ENCODE data around the gene IGSF9B. TPM values are rescaled to one million over a fixed set of nuclear protein-coding genes. Genes with fewer than 3 reads are reported as not detected.

IGSF9B gene
- total and polyA plus RNA-seq, 9 of the 15 experiments (the other 6 are each of a cell fraction or from before 2014, with no cell fraction given) = 0.09 TPM; not detected in 8

DNA sequence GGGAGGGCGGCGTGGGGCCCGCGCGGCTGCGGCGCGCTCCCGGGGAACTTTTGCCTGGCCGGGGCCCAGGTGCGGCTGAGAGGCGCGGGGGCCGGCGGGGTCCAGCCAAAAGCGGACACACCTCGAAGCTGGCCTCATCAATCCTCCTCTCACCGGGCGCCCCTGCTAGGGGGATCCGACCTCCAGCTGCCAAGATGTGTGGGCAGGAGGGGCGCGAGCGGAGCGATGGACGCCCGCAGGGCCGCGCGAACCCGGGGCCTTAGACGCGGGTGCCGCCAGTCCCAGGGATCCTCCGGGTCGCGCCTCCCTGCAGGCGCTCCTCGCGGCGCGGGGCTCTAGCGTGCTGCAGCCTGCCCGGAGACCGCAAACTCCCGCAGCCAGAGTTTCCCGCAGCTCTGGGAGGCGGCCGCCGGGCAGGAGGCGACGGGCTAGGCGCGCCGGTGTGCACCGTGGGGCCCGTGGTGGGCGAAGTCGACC is 785 bp downstream of the IGSF9B start:
- H3K27me3 ChIP-seq (ENCODE audit: control insufficient read depth in 2 of 2, insufficient read depth in 2 of 2, low read length in 2 of 2) = peaks cover 0 to 48% of the 10 kb centered on the region in 2 experiments; a peak in 2 of 5 replicates
- H3K9me3 ChIP-seq (replicated peaks; ENCODE audit: control insufficient read depth, insufficient read depth, low read depth, low read length) = no peaks in the 10 kb centered on the region
- in situ Hi-C loops (cut with MboI) = no loop called here
- H3K9ac ChIP-seq (ENCODE audit: insufficient read depth in 1 of 2, low read depth in 2 of 2, low read length in 2 of 2) = no peak overlapping the region
- no peaks in the 10 kb centered on the region for H3K79me2 ChIP-seq (ENCODE audit: control insufficient read depth, insufficient read depth, low read length)
- H3K4me3 ChIP-seq = no peak overlapping the region
- ATAC-seq (no peak), DNase-seq (ENCODE audit: extremely low read depth in 1 of 4, low spot score in 3 of 4) (no peak), FAIRE-seq (no peak)
- WGBS (ENCODE audit: insufficient coverage, low coverage, missing lambda C conversion rate) = 19% methylated on average over 16 of the region's 58 CpGs
- H3K27ac ChIP-seq (ENCODE audit: extremely low read depth, low read depth, low read length) = no peak overlapping the region
- H4K20me1 ChIP-seq (replicated peaks; ENCODE audit: control insufficient read depth, insufficient read depth, low read length) = peaks cover 6% of the 10 kb centered on the region; the same call in 1 of the 2 replicates
- H3K4me2 ChIP-seq (ENCODE audit: insufficient read depth, low read length) = no peak overlapping the region
- intact Hi-C loops (cut with micrococcal nuclease) = no loop called here
- TF ChIP-seq, protein P1, sequence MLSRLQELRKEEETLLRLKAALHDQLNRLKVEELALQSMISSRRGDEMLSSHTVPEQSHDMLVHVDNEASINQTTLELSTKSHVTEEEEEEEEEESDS (CRISPR knock-in tag; IDR thresholded peaks at IDR 0.05) = no peak
- no peak for TF ChIP-seq GATAD2A (IDR thresholded peaks at IDR 0.05)
- no peak for TF ChIP-seq ILF3 (IDR thresholded peaks at IDR 0.05; ENCODE audit: borderline replicate concordance)
- ChIA-PET POLR2A (no interaction called here), CTCF (ENCODE audit: low intra/inter-chr PET ratio) (no interaction called here)
- H3K36me3 ChIP-seq (ENCODE audit: control insufficient read depth, insufficient read depth, low read length) = no peaks in the 10 kb centered on the region
- peaks cover 0 to 7% of the 10 kb centered on the region in 2 experiments; a peak in 1 of 5 replicates for H3K4me1 ChIP-seq (replicated peaks in 1 of 2; ENCODE audit: control insufficient read depth in 2 of 2, insufficient read depth in 2 of 2, low read length in 2 of 2)
- no peak overlapping the region for H2AFZ ChIP-seq (ENCODE audit: low read depth, low read length)
- no peaks in the 10 kb centered on the region for H3K9me1 ChIP-seq (ENCODE audit: control insufficient read depth, insufficient read depth, low read length)
- no TSS peak for BruUV-seq (replicated peaks)

DNA sequence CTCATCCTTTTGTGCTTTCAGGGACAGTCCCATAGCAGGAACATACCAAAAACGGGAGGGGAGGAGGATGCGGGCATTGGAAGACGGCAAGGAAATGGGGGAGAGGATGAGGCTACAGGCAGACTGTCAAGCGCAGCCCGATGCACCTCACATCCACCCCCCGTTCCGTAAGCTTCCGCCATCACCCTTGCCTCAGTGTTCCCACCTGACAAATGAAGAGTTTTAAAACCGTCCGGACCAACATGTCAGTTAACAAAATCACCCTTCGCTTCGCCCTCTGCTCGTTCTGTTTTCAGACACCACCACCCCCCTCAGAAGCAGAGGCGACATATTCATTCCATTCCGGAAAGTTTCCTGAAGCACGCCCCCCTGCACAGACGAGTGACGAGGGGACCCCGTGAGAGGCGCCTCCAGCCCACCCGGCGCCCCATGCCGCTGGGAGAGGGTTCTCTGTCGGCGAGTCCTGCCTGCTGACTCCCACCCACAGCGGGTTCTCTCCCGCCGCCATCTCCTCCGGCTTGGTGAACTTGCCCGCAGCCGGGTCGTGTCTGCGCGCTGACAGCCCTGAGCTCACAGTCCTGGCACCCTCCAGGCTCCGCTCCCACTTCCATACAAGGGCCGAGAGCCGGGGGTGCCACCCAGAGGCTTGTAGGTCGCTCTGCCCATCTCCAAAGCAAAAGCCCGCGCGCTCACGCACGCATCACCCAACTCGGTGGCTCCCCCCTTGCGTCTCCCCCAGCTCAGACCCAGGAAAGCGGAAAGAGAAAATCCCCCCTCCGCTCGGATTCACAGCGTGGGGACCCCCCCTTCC is 1.5 kb downstream of the IGSF9B start:
- H4K20me1 ChIP-seq (replicated peaks; ENCODE audit: control insufficient read depth, insufficient read depth, low read length) = peaks cover 6% of the 10 kb centered on the region; the same call in 1 of the 2 replicates
- CTCF ChIA-PET (ENCODE audit: low intra/inter-chr PET ratio) = no interaction called here
- H3K9me3 ChIP-seq (replicated peaks; ENCODE audit: control insufficient read depth, insufficient read depth, low read depth, low read length) = no peaks in the 10 kb centered on the region
- POLR2A ChIA-PET = no interaction called here
- no peak overlapping the region for H3K4me2 ChIP-seq (ENCODE audit: insufficient read depth, low read length)
- FAIRE-seq (no peak), ATAC-seq (no peak), DNase-seq (ENCODE audit: extremely low read depth in 1 of 4, low spot score in 3 of 4) (no peak)
- 7% methylated on average over 34 of the region's 49 CpGs for WGBS (ENCODE audit: insufficient coverage, low coverage, missing lambda C conversion rate)
- no peak for TF ChIP-seq GATAD2B (IDR thresholded peaks at IDR 0.05; ENCODE audit: borderline replicate concordance)
- TF ChIP-seq, protein P2, sequence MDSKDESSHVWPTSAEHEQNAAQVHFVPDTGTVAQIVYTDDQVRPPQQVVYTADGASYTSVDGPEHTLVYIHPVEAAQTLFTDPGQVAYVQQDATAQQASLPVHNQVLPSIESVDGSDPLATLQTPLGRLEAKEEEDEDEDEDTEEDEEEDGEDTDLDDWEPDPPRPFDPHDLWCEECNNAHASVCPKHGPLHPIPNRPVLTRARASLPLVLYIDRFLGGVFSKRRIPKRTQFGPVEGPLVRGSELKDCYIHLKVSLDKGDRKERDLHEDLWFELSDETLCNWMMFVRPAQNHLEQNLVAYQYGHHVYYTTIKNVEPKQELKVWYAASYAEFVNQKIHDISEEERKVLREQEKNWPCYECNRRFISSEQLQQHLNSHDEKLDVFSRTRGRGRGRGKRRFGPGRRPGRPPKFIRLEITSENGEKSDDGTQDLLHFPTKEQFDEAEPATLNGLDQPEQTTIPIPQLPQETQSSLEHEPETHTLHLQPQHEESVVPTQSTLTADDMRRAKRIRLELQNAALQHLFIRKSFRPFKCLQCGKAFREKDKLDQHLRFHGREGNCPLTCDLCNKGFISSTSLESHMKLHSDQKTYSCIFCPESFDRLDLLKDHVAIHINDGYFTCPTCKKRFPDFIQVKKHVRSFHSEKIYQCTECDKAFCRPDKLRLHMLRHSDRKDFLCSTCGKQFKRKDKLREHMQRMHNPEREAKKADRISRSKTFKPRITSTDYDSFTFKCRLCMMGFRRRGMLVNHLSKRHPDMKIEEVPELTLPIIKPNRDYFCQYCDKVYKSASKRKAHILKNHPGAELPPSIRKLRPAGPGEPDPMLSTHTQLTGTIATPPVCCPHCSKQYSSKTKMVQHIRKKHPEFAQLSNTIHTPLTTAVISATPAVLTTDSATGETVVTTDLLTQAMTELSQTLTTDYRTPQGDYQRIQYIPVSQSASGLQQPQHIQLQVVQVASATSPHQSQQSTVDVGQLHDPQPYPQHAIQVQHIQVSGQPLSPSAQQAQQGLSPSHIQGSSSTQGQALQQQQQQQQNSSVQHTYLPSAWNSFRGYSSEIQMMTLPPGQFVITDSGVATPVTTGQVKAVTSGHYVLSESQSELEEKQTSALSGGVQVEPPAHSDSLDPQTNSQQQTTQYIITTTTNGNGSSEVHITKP (IDR thresholded peaks at IDR 0.05; ENCODE audit: partially characterized antibody) = peak; percentile 32
- H2AFZ ChIP-seq (ENCODE audit: low read depth, low read length) = no peak overlapping the region
- H3K4me3 ChIP-seq = no peak overlapping the region
- intact Hi-C loops (cut with micrococcal nuclease) (no loop called here), in situ Hi-C loops (cut with MboI) (no loop called here)
- H3K9ac ChIP-seq (ENCODE audit: insufficient read depth in 1 of 2, low read depth in 2 of 2, low read length in 2 of 2) = no peak overlapping the region
- peaks cover 0 to 54% of the 10 kb centered on the region in 2 experiments; a peak in 2 of 5 replicates for H3K27me3 ChIP-seq (ENCODE audit: control insufficient read depth in 2 of 2, insufficient read depth in 2 of 2, low read length in 2 of 2)
- H3K36me3 ChIP-seq (ENCODE audit: control insufficient read depth, insufficient read depth, low read length) = no peaks in the 10 kb centered on the region
- peaks cover 0 to 7% of the 10 kb centered on the region in 2 experiments; a peak in 1 of 5 replicates for H3K4me1 ChIP-seq (replicated peaks in 1 of 2; ENCODE audit: control insufficient read depth in 2 of 2, insufficient read depth in 2 of 2, low read length in 2 of 2)
- BruUV-seq (replicated peaks) = no TSS peak
- H3K9me1 ChIP-seq (ENCODE audit: control insufficient read depth, insufficient read depth, low read length) = no peaks in the 10 kb centered on the region
- no peak overlapping the region for H3K27ac ChIP-seq (ENCODE audit: extremely low read depth, low read depth, low read length)
- H3K79me2 ChIP-seq (ENCODE audit: control insufficient read depth, insufficient read depth, low read length) = no peaks in the 10 kb centered on the region
